ENCODE measurements around the gene ATP5MC2.
A peak's percentile ranks its signal among the peaks of the same experiment; 100 is the strongest.
"Not testable (repeated sequence)": the region's sequence is repeated elsewhere in the genome, so short reads cannot be mapped to it uniquely, and the experiment has no call there.

ATP5MC2 gene

DNA sequence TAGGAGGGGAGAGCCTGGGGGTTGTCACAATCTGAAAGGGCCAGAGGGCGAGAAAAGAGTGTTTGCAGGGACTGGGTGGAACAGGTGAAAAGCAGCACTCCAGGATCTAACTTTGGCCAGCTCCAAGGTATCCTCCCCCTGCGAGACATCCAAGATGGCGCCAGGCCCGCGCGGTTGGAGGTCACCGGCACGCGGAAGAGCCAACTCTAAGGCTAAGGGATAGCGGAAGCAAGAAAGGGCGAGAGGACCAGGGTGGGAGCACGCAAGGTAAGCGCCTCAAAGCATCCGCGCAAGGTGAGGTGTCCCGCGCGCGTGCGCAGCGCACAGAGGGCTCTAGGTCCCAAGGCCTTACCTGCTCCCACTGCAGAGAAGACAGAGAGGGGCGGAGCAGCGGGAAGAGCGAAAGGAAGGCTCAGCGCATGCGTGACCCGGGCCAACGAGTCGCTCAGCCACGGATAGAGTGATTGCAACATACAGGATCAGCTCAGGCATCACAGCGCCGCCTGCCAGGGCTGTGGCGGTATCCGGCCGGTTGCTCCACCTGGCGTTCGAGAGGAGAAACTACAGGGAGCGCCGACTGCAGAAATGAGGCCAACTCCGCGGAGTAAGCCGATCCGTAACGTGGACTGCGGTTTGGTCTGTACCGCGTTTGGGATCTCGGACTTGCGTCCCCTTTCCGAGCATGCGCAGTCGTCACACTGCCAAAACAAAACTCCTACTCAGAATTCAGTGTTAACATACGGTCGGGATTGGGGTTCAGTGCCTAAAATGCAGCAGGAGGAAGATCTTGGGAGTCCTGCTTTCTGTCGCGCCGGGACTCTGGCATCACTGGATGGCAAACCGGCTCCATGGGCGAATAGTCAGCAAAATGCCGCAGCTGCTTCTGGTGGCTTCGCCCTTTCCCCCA lies at the start of gene ATP5MC2:
TSS of gene ATP5MC2 (minus strand) at position 383 of the 907 bp plus-strand sequence. CDS start 3,469 bp downstream, outside the sequence.
- DNase-seq, result peak; percentile 98

DNA sequence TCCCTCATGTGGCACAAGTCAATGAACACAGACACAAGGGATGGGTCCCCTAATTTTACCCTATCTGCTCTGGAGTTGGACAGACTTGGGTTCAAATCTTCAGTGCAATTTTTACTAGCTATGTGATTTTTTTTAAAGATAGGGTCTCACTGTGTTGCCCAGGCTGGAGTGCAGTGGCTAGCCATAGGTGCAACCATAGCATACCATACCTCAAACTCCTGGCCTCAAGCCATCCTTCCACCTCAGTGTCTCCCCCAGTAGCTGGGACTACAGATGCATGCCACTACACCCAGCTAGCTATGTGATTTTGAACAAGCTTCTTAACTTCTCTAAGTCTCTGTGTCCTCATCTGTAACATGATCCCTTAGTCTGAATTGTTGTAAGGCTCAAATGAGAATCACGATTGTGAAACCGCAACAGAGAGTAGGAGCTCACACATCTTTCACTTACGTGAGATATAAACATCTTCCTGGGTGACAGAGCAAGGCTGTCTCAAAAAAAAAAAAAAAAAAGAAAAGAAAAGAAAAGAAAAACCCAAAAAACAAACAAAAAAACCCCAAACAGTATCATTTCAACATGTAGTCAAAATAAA lies 46.7 kb upstream of the ATP5MC2 start:
- DNase-seq, result no peak

DNA sequence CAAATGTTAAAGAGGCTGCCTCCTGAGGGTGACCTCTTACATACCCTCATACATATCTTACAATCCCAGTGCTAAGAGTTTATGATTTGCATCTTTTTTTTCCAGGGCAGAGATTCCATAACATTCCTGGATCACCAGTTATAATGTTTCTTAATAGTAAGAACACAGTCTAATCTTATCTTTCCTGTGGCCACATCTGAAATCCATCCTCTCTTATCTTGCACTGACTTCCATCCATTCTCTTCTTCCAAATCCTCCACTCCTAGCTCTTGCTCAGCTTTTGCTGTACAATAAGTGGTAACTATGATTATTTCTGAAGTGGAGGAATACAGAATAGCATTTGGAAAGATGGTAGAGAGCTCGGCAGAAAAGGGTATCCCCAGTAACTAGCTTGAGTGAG lies 45.1 kb upstream of the ATP5MC2 start:
- DNase-seq, result no peak

DNA sequence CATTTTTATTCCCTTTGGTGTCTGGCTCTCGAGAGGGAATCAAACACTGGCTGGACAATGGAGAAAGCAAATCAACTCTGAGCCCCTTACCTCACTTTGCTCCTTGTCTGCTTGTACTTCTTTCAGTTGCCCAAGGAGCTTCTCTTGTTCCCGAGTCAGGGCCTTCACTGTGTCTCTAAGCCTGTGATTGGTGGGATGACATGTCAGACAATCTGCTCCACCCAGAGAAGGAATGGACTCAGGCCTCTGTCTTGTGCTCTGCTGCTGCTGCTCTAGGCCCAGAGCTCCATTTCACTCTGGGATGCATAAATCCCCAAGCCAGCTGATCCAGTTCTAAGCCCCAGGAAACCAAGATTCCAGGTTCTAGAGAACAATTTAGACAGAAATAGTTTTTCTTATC lies 43.8 kb upstream of the ATP5MC2 start:
- no peak for DNase-seq

DNA sequence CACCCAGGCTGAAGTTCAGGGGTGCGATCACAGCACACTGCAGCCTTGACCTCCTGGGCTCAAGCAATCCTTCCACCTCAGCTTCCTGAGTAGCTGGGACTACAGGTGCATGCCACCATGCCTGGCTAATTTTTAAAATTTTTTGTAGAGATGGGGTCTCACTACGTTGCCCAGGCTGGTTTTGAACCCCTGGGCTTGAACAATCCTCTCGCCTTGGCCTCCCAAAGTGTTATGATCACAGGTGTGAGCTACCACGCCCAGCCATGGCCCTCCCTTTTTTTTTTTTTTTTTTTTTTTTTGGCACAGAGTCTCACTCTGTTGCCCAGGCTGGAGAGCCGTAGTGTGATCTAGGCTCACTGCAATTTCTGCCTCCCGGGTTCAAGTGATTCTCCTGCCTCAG lies 42.7 kb upstream of the ATP5MC2 start:
- DNase-seq, result not testable (repeated sequence)

DNA sequence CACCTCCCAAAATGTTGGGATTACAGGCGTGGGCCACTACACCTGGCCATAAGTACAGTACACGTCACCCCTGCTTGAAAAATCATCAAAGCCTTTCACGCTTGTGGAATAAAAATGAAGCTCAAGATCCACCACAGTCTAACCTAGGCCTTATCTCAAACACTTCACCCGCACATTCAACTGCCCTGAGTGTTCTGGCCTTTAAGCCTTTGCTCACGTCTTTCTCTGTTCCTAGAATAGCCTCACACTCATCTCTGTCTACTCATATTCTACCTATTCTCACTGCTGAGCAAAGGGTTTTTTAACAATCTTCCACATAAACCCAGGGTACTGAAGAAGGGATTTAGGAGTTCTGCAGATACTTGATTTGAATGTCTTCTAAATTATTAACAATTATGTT lies 41.4 kb upstream of the ATP5MC2 start:
- DNase-seq, result no peak

DNA sequence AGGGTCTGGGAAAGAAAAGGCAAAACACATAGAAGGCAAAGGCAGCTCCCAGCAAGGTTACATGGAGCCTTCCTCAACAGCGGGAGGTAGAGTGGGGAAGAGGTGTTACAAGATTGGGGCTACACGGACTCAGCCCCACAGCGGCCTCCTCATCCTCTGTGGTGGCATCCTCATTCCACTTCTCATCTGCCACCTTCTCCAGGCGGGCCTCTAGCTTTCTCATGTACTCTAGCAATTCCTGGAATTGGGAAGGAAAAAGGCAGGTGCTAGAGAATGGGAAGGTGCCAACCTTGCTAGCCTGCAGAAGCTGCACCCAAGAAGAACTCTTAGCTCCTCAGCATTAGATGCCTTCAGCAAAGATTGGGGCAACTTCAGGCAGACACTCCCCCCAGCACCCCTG lies 38.1 kb upstream of the ATP5MC2 start:
- no peak for DNase-seq

DNA sequence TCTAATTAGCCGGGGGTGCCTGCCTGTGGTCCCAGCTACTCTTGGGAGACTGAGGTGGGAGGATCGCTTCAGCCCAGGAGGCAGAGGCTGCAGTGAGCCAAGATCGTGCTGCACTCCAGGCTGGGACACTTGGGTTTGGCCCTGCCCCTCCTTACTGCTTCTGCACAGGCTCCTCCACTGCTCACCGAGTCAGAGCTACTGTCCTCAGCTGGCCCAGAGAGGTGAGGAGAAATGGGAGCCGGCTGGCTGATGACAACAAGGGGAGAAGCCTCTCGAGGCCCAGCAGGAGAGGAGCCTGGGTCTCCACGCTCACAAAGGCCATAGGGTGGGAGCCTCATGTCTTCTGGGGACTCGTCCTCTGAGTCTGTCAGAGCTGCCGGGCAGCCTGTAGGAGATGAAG lies 37.6 kb upstream of the ATP5MC2 start:
- DNase-seq, result no peak

DNA sequence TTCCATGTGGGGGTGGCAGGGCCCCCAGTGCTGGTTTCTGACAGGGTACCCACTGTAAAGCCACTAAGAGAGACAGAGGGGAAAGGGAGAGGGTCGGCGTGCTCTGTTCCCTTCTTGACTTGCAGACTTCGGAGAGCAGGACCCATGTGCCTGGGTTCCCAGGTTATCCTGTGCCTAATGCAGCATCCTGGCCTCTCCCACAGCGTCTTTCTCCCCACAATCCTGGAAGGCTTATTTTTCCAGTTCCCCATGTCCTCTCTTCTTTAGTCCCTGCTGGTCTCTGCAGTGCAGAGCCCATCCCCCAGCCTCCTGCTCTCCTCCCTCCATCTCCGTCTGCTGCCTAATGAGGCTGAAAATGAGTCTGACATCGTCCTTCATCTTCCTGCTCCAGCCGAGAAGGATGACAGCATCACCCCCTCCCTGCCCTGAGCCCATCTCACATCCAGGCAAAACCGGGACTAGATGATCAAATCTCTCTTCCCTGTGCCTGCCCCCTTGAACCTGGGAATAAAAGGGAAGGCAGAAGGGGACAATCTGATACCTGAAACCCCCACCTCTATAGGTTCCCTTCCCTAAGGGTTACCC lies 36.3 kb upstream of the ATP5MC2 start:
- DNase-seq, result no peak

DNA sequence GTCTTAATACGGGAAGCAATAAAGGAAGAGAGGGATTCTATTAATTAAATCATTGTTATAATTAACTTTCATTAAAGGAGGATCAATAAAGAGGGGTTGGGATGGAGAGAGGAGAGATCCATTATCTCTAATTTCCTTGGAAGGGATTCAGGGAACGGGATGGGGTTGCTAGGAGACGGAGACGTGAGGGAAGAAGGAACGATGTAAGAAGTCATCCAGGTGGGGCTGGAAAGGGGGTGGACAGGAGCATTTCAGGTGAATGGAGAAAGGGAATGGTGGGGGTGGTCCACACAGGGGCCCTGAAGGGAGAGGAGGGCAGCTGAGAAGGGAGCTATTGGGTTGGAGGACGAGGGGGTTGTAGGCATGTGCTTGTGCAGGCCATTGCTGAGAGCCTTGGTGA lies 34.2 kb upstream of the ATP5MC2 start:
- no peak for DNase-seq

DNA sequence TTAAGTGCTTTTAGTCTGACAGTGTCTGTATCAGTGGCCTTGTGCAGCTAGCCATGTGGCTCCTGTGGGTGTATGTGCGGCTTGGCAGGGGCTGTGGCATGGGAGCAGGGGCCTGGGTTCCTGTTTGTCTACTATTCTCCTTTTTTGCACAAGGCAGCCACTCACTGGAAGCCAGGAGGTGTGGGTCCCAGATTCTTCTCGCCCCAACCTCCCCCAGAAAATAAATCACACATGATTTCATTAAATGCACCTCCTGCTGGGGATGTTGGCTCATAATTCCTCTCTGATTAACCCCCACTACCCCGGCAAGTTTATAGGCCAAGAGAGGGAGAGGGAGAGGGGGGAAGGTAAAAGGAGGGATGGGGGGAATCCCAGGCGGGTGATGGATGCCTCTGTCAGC lies 33.8 kb upstream of the ATP5MC2 start:
- DNase-seq, result no peak

DNA sequence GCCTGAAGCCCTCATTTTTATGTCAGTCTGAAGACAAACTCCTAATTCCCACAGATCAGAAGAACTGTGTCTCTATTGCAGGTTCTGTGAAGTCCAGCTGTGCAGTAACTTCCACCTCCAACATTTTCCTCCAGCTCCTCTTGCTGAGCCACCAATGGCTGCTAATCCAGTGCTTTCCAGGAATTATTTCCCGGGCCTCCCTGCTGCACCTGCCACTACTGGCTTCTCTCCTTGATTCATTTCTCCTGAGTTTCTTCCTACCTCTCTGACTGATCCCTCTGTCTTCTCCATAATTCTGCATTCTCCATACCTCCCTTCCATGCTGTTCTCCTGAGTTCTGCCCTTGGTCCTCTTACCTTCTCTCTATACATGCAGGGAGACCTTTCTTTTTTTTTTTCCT lies 30.2 kb upstream of the ATP5MC2 start:
- DNase-seq, result no peak

DNA sequence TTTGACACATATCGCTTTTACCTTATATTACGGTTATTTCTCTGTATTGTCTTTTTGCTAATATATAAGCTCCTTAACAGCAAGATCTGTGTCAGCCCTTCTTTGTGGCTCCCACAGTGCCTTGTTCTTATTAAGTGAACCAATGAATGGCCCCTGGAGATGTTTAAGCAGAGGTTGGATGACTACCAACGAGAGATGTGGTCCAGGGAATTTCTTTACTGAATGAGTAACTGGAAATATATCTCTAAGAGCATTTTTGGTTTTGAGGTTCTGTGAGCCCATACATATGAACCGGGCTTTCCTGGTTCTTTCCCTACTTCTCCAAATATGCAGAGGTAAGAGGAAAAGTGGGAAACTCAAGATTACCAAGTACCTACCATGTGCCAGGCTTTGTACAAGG lies 27.9 kb upstream of the ATP5MC2 start:
- no peak for DNase-seq

DNA sequence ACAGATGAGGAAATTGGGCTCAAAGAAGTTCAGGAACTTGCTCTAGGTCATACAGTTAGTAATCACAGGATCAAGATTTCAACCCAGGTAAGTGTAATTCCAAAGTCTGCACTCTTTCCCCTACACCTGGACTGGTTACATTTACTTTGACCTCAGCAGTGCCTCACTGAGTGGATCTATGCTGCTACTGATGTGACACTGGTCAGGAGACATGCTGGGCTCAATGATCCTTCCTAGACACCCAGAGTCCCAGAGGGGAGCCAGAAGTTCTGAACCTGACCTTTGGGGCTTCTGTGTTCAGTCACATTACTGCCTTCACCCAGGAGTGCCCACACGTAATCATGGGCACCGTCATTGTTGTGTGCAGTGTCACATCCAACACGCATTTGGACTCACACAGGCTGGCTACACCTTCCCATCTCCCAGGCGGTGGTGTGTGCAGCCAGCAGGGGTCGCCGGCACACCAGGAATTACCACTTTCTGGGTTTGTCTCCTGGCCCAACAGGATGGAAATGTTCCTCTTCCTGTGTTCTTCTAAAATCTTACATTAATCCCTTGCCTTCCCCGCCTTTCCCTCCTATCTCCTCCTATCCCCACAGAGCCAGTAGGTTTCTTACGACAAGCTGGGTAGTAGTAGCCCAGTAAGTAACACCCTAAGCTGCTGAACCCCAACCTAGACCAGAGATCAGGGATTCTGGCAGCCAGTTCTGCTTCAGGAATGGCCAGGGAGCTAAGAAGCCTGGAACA lies 25.8 kb upstream of the ATP5MC2 start:
- peak; percentile 41 for DNase-seq

DNA sequence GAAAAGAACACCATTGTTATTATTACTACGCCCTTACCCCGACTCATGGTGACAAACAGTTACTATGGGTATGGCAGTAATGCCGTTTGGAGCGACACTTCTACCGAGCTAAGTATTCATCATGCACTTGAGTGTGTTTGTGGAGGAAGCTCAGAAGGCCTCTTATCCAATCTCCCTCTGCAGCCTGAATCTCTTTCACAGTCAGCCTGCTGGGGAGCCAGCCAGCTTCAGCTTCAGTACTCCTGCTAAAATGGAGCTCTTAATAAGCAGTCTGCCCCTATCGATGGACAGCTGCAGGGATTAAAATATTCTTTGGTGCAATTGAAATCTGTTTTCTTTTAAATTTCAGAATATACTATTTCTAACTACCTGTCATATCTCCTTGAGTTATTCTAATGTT lies 24.7 kb upstream of the ATP5MC2 start:
- DNase-seq, result no peak

DNA sequence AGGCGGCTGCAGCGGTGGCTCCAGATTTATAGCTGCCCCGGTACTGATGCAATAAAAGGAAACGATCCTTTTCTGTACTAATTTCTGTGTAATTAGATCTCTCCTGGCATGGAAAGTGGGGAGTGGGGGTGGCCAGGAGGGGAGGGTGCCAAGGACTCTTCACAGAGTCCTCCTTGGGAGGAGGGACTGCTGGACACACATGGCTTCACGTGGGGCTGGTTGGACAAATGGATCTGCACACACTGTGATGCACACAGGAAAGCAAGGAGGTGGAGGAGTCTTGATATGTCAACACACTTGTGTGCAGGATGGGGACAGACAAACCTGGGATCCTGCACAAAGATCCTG lies 23.8 kb upstream of the ATP5MC2 start:
- no peak for DNase-seq

DNA sequence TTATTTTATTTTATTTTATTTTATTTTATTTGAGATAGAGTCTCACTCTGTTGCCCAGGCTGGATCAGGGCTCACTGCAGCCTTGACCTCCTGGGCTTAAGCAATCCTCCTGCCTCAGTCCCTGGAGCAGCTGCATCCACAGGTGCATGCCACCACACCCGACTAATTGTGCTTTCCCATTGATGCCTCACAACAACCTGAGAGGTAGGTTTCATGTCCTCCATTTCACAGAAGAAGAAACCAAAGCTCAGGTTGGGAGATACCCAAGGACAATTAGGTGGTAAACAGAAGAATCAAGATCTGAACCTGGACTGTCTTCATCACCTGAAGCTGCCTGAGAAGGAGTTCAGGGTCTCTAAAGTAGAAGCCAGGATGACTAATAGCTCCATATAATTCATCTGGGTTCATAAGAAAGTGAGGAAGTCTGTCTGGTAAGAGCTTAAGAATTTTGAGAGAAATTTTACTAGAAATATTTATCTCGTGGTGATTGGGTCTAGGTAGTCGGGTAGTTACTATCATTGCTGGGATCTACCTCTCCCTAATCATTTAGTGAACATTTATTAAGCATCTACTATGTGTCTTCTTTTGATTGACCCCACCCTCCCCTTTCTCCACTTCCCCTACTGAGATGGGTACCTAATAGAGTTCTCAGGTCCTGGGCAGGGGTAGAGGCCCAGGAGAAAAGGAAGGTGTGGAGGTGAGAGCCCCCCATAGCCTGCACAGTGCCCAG lies 23.2 kb upstream of the ATP5MC2 start:
- DNase-seq, result no peak

DNA sequence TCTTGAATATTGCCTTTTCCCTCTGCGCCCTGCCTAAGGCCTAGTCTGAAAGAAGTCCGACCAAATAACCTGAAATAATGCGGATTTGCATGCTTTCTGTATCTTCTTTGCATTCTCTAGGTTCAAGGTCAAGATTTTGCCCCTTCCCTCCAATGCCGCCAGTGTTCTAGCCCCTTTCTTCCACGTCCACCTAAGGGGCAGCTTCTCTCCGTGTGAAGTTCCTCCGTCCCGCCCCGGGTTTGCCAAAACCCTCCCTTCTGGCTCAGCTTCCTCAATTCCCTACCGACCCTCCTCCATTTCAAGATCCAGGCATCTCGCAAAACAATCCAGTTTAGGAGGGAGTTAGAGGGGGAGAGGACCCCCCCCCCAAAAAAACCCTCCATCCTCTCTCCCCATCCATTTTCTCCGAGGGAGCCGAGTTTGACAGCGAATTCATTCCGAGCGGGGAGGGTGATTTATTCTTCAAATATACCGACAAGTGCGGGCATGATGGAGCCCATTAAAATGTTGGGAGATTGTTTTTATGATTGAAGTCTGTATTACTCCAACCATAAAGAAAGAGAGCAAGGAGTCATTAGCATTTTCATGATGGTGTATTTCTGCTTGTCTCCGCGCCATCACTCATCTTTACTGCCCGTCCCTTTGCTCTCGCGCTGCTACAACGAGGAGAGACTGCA lies 20.9 kb upstream of the ATP5MC2 start:
- no peak for DNase-seq

DNA sequence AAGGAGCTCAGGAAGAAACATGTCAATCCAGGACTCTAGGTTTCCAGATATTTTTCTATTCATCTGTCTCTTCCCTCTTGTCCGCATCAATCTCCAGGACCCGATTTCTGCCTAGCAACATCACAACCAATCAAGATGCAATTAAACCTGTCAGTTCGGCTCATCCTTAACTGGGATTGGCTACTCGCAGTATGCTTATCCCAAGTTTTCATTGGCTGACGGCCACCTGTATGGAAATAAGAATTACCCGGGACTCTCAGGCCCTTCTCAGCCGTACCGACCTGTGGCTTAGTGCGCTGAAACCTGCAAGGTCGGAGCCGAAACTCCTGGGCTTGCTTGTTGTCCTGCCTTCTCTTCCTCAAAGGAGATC lies 20.4 kb upstream of the ATP5MC2 start:
- peak; percentile 96 for DNase-seq

DNA sequence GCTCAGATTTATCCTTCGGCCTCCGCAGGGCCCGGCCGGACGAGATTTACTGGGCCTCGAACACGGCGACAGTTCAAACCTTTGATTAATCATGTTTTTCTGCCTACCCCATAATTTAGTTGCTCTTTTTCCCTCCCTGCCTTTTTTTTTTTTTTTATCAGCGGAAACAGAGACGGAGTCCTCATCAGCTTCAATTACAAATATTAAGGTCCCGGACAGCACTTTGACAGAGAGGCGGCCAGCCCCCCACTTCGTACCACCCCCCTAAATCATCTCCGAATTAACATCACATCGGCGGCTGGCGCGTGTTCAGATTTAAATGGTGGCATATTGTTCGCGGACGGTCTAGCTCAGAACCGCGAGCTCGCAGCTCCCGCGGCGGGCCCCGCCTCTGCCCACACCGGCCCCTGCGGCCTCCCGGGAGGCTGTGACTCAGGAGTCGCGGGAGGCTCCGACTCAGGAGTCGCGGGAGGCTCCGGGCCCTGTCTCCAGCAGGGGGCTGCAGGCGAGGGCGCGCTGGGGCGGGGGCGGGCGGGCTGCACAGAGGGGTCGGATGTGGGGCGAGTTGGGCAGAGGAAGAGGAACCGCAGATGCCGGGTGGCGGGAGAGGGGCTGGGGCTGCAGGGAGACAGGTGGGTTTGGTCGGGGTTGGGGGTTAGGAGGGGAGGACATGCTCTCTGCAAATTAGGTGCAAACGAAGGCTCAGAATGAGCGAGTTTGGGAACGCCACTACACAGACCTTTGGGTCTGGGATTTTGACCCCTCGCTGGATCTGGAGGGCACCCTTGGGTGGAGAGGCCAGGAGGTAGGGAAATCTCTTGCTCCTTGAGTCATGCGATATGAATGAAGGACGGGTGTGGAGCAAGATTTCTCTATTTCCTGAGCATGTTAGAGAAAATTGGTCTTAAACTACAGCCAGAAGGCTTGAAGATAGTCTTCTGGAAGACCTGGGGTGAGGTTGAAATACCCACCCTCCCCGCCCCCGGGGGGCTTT lies 19.6 kb upstream of the ATP5MC2 start:
- DNase-seq, result peak; percentile 25

DNA sequence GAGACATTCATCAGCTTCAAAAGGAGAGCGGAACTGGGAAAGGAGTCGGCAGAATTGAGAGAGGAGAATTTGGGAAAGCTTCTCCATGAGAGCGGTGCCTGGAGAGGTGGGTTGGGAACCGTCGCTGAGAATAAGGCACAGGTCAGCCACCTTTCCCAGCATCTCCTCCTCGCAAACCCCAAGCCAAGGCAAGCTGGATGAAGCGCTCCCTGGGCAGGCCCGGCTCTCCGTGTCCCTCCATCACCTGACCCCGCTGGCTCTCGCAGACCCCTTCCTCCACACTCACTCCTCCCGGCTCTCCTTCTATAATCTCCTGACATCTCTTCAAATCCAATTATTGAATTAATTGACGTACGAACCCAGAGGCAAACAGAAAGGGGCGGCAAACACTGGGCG lies 18.9 kb upstream of the ATP5MC2 start:
- no peak for DNase-seq
